HepG2 (cell line): ENCODE data around the gene WBP1. TPM values are rescaled to one million over a fixed set of nuclear protein-coding genes. Genes with fewer than 3 reads are reported as not detected.

Source experiments
- ATRX ChIP-seq: sonication (generic); formaldehyde crosslinking; IDR thresholded peaks from 2 replicates; pipeline ENCODE4 v1.4.0; 2020; ENCODE audit warnings: missing genetic modification reagents, borderline replicate concordance
- CC2D1A ChIP-seq: sonication (generic); formaldehyde crosslinking; IDR thresholded peaks from 2 replicates; pipeline ENCODE4 v1.8.1; 2023; ENCODE audit warnings: mild to moderate bottlenecking, missing genetic modification reagents
- CSRNP1 ChIP-seq: sonication (generic); formaldehyde crosslinking; IDR thresholded peaks from 2 replicates; pipeline ENCODE4 v1.8.1; 2023; ENCODE audit warnings: mild to moderate bottlenecking, missing genetic modification reagents
- ESRRA ChIP-seq: sonication (generic); formaldehyde crosslinking; IDR thresholded peaks from 2 replicates; pipeline ENCODE4 v1.5.1; 2020; ENCODE audit warnings: mild to moderate bottlenecking, low read depth, missing genetic modification reagents
- FUBP1 ChIP-seq: sonication (generic); formaldehyde crosslinking; IDR thresholded peaks from 2 replicates; pipeline ENCODE4 v1.5.1; 2020; ENCODE audit warnings: missing genetic modification reagents, mild to moderate bottlenecking, borderline replicate concordance
- GLMP ChIP-seq: sonication (generic); formaldehyde crosslinking; IDR thresholded peaks from 2 replicates; pipeline ENCODE4 v1.9.0; 2021; ENCODE audit warnings: missing genetic modification reagents, mild to moderate bottlenecking, borderline replicate concordance
- HOXA3 ChIP-seq: sonication (generic); formaldehyde crosslinking; IDR thresholded peaks from 2 replicates; pipeline ENCODE4 v1.5.0; 2020; ENCODE audit warnings: missing genetic modification reagents
- KLF13 ChIP-seq: sonication (generic); formaldehyde crosslinking; IDR thresholded peaks from 2 replicates; pipeline ENCODE4 v1.4.0; 2020; ENCODE audit warnings: mild to moderate bottlenecking, missing genetic modification reagents
- NR2F2 ChIP-seq: IDR thresholded peaks from 2 replicates; pipeline ENCODE4 v1.6.1; 2012; ENCODE audit warnings: low read depth, inconsistent platforms, borderline replicate concordance
- RBM39 ChIP-seq: fragments of 200-400 bp; formaldehyde crosslinking; IDR thresholded peaks from one replicate; pipeline ENCODE4 v1.6.1; 2018; ENCODE audit warnings: antibody characterized with exemption, mild to moderate bottlenecking, low read depth, low read length; ENCODE audit not compliant: poor library complexity, severe bottlenecking
- RFX1 ChIP-seq: fragments of 450-650 bp; IDR thresholded peaks from 2 replicates; pipeline ENCODE4 v1.6.1; 2017
- RFXANK ChIP-seq: IDR thresholded peaks from 2 replicates; pipeline ENCODE4 v1.6.1; 2016
- SIN3A ChIP-seq: IDR thresholded peaks from 2 replicates; pipeline ENCODE4 v1.6.1; 2011; ENCODE audit warnings: low read depth, mild to moderate bottlenecking, control low read depth, low read length, borderline replicate concordance
- TOPORS ChIP-seq: sonication (generic); formaldehyde crosslinking; IDR thresholded peaks from 2 replicates; pipeline ENCODE4 v1.8.0; 2023; ENCODE audit warnings: mild to moderate bottlenecking, missing genetic modification reagents
- XBP1 ChIP-seq: sonication (generic); formaldehyde crosslinking; IDR thresholded peaks from 2 replicates; pipeline ENCODE4 v1.5.0; 2020; ENCODE audit warnings: missing genetic modification reagents
- ZBTB25 ChIP-seq: IDR thresholded peaks from 2 replicates; pipeline ENCODE4 v1.6.1; 2018; ENCODE audit warnings: missing genetic modification reagents
- ZFP37 ChIP-seq: sonication (generic); formaldehyde crosslinking; IDR thresholded peaks from 2 replicates; pipeline ENCODE4 v1.4.0; 2020; ENCODE audit warnings: missing genetic modification reagents, borderline replicate concordance
- ZNF230 ChIP-seq: sonication (generic); formaldehyde crosslinking; IDR thresholded peaks from 2 replicates; pipeline ENCODE4 v1.4.0; 2020; ENCODE audit warnings: mild to moderate bottlenecking, missing genetic modification reagents
- ZNF282 ChIP-seq: fragments of 450-650 bp; IDR thresholded peaks from 2 replicates; pipeline ENCODE4 v1.6.1; 2018; ENCODE audit not compliant: partially characterized antibody
- ZNF331 ChIP-seq: sonication (generic); formaldehyde crosslinking; IDR thresholded peaks from 2 replicates; pipeline ENCODE4 v1.4.0; 2020; ENCODE audit warnings: missing genetic modification reagents
- ZNF746 ChIP-seq: sonication (generic); formaldehyde crosslinking; IDR thresholded peaks from 2 replicates; pipeline ENCODE4 v1.8.0; 2022; ENCODE audit warnings: mild to moderate bottlenecking, missing genetic modification reagents
- ZNF781 ChIP-seq: sonication (generic); formaldehyde crosslinking; IDR thresholded peaks from 2 replicates; pipeline ENCODE4 v1.5.1; 2020; ENCODE audit warnings: borderline replicate concordance, mild to moderate bottlenecking, missing genetic modification reagents; ENCODE audit errors: not compliant biosample characterization
- ZNF883 ChIP-seq: sonication (generic); formaldehyde crosslinking; IDR thresholded peaks from 2 replicates; pipeline ENCODE4 v1.5.1; 2020; ENCODE audit warnings: mild to moderate bottlenecking, missing genetic modification reagents; ENCODE audit errors: not compliant biosample characterization
- polyA plus RNA-seq, 8 experiments: library from polyadenylated mRNA; depleted of rRNA in 3 of 8; stranded (reverse) in 7 of 8; unstranded in 1 of 8; fragments of >200 nt; fragmentation: Illumina TruSeq in 4 of 8; extraction: Trizol in 4 of 8; gene quantifications; 2 replicates each; pipeline versions ENCODE4 v1.2.1 to v1.2.3, GENCODE V29; 2011 to 2016; ENCODE audit warnings: low read depth in 4 of 8, missing spikeins in 1 of 8, mixed read lengths in 1 of 8; ENCODE audit not compliant: insufficient read depth in 1 of 8
- total RNA-seq, 5 experiments: library from RNA; depleted of rRNA; stranded (reverse); fragments of >200 nt; fragmentation: Illumina TruSeq; extraction: Trizol; gene quantifications; 2 replicates each; pipeline ENCODE4 v1.2.3, GENCODE V29; 2016; ENCODE audit warnings: low read depth in 1 of 5

The WBP1 gene
- total and polyA plus RNA-seq, 2 of the 13 experiments (the other 11 are each of a cell fraction or from before 2014, with no cell fraction given) = 38.8 to 85.7 TPM

GRCh38 chr2:74472086-74472944 is 14.1 kb downstream of the WBP1 start, which contains the start of gene MRPL53 (continued):
- TF ChIP-seq RBM39 (peak; percentile 77), TOPORS (peak; percentile 99), ATRX (CRISPR knock-in tag) (no peak), ZNF883 (CRISPR knock-in tag) (peak; percentile 99), GLMP (CRISPR knock-in tag) (no peak; the same call in 1 of the 2 replicates), ESRRA (peak; percentile 67; the same call in 1 of the 2 replicates), HOXA3 (CRISPR knock-in tag) (peak; percentile 98), NR2F2 (peak; percentile 51; the same call in 1 of the 2 replicates), ZNF230 (CRISPR knock-in tag) (peak; percentile 78), XBP1 (CRISPR knock-in tag) (no peak; the same call in 1 of the 2 replicates), ZNF331 (CRISPR knock-in tag) (peak; percentile 97), FUBP1 (peak; percentile 99), ZNF282 (no peak), CSRNP1 (CRISPR knock-in tag) (peak; percentile 94), ZNF781 (CRISPR knock-in tag) (peak; percentile 97), SIN3A (peak; percentile 88), CC2D1A (no peak), KLF13 (CRISPR knock-in tag) (no peak; the same call in none of the 2 replicates), RFX1 (no peak), RFXANK (CRISPR knock-in tag) (0 out of 2 replicates have a peak, but pooled peaks have one; percentile 61), ZBTB25 (peak; percentile 94), ZNF746 (0 out of 2 replicates have a peak, but pooled peaks have one; percentile 72), ZFP37 (CRISPR knock-in tag) (peak; percentile 85; the same call in 1 of the 2 replicates)
